Activated CD4-positive, alpha-beta T cell treated with anti-CD3 and anti-CD28 coated beads for 36 hours (primary cell): Measurements from ENCODE around the gene TMC7. TPM values are rescaled to one million over a fixed set of nuclear protein-coding genes. Genes with fewer than 3 reads are reported as not detected.

Experiments
- ATAC-seq: fragments of 200-7000 bp; cut with Tn5 transposase; one replicate; pipeline ENCODE4 v1.10.0; 2021; ENCODE audit warnings: mild to moderate bottlenecking, moderate library complexity
- CTCF ChIA-PET: fragments of 350-600 bp; sonication (Branson Sonifier 250); formaldehyde crosslinking; loops from one replicate; lab custom pipeline; 2021; ENCODE audit warnings: antibody characterized with exemption; lab: Charles Lee
- POLR2A ChIA-PET: fragments of 350-600 bp; sonication (Branson Sonifier 250); formaldehyde crosslinking; loops from one replicate; lab custom pipeline; 2021; ENCODE audit warnings: antibody characterized with exemption, inconsistent platforms; lab: Charles Lee
- DNase-seq: peaks from one replicate; pipeline ENCODE4 v3.0.0-alpha.2; 2020
- H3K27ac Mint-ChIP-seq: one replicate; pipeline ENCODE4 v1.8.0; 2021; ENCODE audit warnings: mixed read lengths
- H3K27me3 Mint-ChIP-seq: one replicate; pipeline ENCODE4 v1.8.0; 2021; ENCODE audit warnings: mixed read lengths
- H3K36me3 Mint-ChIP-seq: one replicate; pipeline ENCODE4 v1.8.0; 2021; ENCODE audit warnings: low read depth, mixed read lengths
- H3K4me1 Mint-ChIP-seq: one replicate; pipeline ENCODE4 v1.8.0; 2021; ENCODE audit warnings: mixed read lengths
- H3K4me3 Mint-ChIP-seq: one replicate; pipeline ENCODE4 v1.8.0; 2021; ENCODE audit warnings: mild to moderate bottlenecking, moderate library complexity, mixed read lengths
- H3K9me3 Mint-ChIP-seq: one replicate; pipeline ENCODE4 v1.8.0; 2021; ENCODE audit warnings: low read depth, mixed read lengths
- intact Hi-C, 2 experiments: fragments of 100-400 bp; cut with DNase I in 1 of 2; cut with micrococcal nuclease in 1 of 2; formaldehyde crosslinking; loops; one replicate each; pipeline versions ENCODE4 v1.14.2 to v1.15.1; 2022 to 2024; cut with DNase I, micrococcal nuclease
- total RNA-seq, 2 experiments: library from RNA; stranded (reverse); gene quantifications; one replicate each; pipeline ENCODE4 v1.2.3, GENCODE V29; 2021

TMC7 gene
- total RNA-seq, 2 experiments from 2014 or later = not detected

DNA sequence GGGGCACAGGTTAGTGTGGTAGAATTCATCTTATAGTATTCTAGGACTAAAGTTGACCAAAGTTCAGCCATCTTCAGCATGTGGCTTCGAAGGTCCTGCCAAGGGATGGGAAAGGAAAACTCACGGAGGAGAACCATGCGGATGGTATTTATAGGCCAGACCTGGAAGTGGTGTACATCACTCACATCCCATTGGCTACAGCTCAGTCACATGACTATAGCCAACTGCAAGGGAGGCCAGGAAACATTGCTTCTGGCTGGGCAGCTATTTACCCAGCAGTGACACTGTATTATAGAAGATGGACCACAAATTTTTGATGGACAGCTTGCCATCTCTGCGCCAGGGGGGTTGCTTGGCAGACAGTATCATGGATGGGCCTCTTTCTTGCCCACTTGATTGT lies 48.0 kb downstream of the TMC7 start:
- Mint-ChIP-seq H3K36me3 (no peaks in the 10 kb centered on the region), H3K4me1 (no peaks in the 10 kb centered on the region), H3K27ac (no peak overlapping the region), H3K4me3 (no peak overlapping the region), H3K9me3 (no peaks in the 10 kb centered on the region), H3K27me3 (peaks cover 2% of the 10 kb centered on the region)
- intact Hi-C loops = no loop called here
- ATAC-seq = no peak
- no peak for DNase-seq
- ChIA-PET CTCF (interaction anchor here (0.6 kb wide), 1 partner anchor 416 kb away, joined by 4 read pairs; no protein-coding TSS in a partner anchor), POLR2A (no interaction called here)

DNA sequence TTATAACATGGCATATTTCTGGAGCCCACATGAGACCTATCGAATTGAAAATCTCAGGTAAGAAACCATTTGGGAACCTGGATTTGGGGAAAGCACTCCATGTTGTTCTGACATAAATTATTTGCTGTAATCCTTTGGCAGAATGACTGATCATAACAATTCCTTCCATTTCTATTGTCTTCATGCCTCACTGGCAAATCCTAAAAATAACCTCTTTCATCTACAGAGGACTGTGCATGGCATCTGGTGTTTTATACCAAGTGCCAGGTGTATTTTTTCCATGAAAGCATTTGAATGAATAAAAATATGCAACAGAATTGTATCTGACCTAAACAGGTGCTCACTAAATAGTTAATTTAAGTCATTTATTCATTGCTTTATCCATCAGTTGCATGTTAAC lies 50.0 kb downstream of the TMC7 start:
- Mint-ChIP-seq H3K27me3 (peaks cover 2% of the 10 kb centered on the region), H3K36me3 (no peaks in the 10 kb centered on the region), H3K9me3 (no peaks in the 10 kb centered on the region), H3K27ac (no peak overlapping the region), H3K4me1 (no peaks in the 10 kb centered on the region), H3K4me3 (no peak overlapping the region)
- CTCF ChIA-PET = no interaction called here
- ATAC-seq (no peak), DNase-seq (no peak)
- intact Hi-C loops = no loop called here
- POLR2A ChIA-PET = no interaction called here

DNA sequence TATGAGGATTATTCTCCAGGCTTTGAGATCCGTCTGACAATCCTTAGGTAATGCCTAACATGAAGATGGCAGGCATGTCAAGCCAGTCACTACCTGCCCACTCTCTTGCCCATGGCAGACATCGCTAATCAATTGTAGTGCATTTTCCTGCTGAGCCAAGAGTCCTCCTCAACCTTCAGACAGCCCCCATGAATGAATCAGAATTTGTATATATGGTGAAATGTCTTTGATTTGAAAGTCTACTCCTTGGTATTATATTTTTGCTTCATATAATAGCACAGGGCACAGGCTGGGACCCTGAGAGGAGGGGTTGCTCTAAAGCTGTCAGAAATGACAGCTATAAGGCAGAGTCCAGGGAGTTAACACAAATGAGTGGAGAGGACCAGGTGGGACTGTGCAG lies 56.7 kb downstream of the TMC7 start:
- Mint-ChIP-seq H3K4me3 (no peak overlapping the region), H3K27me3 (peaks cover 2% of the 10 kb centered on the region), H3K27ac (no peak overlapping the region), H3K36me3 (no peaks in the 10 kb centered on the region), H3K9me3 (no peaks in the 10 kb centered on the region), H3K4me1 (no peaks in the 10 kb centered on the region)
- ChIA-PET CTCF (no interaction called here), POLR2A (no interaction called here)
- DNase-seq = no peak
- no peak for ATAC-seq
- intact Hi-C loops = no loop called here

DNA sequence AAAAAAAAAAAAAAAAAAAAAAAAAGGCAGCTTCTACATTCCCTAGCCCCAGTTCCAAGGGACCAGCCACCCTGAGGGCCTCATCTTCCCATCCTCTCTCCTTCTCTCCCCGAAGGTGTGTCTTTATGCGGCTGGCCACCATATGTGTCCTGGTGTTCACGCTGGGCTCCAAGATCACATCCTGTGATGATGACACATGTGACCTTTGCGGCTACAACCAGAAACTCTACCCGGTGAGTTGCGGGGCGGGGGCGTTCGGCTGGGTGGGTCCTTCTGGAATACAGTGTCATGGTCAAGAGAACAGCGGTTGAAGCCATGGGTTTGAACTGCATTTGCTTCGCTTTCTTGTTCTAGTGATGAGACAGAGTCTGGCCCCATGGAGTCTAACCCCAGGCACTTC lies 61.0 kb downstream of the TMC7 start:
- no peaks in the 10 kb centered on the region for H3K27me3 Mint-ChIP-seq
- intact Hi-C loops = no loop called here

DNA sequence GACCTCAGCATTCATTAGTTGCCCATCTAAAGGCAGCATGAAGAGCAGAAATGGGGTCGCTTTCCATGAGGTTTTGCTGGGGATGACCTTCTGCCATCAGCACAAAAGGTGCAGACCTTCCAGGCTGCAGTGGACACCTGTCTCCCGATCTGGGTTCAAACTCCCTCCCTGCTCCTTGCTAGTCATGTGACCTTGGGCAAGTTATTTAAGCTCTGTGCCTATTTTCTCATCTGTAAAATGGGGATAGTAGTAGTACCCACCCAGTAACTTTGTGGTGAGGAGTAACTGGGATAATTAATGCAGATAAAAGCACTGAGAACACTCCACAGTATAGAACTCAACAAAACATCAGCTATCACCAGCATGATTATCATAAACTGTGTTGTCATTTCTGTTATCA lies 62.3 kb downstream of the TMC7 start:
- Mint-ChIP-seq H3K36me3 (no peaks in the 10 kb centered on the region), H3K4me1 (no peaks in the 10 kb centered on the region), H3K9me3 (no peaks in the 10 kb centered on the region), H3K27ac (no peak overlapping the region), H3K27me3 (no peaks in the 10 kb centered on the region), H3K4me3 (no peak overlapping the region)
- DNase-seq (no peak), ATAC-seq (no peak)
- ChIA-PET CTCF (interaction anchor here (0.6 kb wide), 1 partner anchor 255 kb away, joined by 4 read pairs; no protein-coding TSS in a partner anchor), POLR2A (no interaction called here)
- intact Hi-C loops = no loop called here

More for the DNA sequence above, 61.0 kb downstream of the TMC7 start:
- CTCF ChIA-PET = no interaction called here
- Mint-ChIP-seq H3K4me3 (no peak overlapping the region), H3K27ac (no peak overlapping the region), H3K9me3 (no peaks in the 10 kb centered on the region), H3K4me1 (no peaks in the 10 kb centered on the region), H3K36me3 (no peaks in the 10 kb centered on the region)
- DNase-seq (no peak), ATAC-seq (no peak)
- POLR2A ChIA-PET = no interaction called here

DNA sequence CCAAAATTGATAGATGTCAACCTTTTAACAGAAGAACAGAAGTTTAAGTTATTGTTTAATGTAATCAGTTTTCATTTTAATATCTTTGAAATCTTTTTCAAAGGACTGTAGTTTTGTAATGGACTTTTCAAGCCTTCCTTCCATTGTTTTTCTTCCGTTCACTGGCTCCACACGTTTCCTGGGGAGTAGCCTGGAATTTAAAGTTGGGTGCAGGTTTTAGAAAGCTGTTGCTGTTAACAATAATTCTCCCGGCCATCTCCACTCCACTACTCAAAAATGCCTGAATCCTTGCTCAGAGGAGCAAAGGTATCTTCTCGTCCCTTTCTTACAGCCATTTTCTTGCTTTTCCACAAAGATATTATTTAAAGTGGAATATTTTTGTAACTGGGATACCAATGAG lies 79.0 kb downstream of the TMC7 start:
- no peak for ATAC-seq
- POLR2A ChIA-PET = no interaction called here
- H3K27me3 Mint-ChIP-seq = peaks cover 2% of the 10 kb centered on the region
- H3K4me3 Mint-ChIP-seq = no peak overlapping the region
- no peaks in the 10 kb centered on the region for H3K9me3 Mint-ChIP-seq
- intact Hi-C loops = no loop called here
- no peak for DNase-seq
- CTCF ChIA-PET = interaction anchor here (1.8 kb wide), 1 partner anchor 23 kb away, joined by 3 read pairs; no protein-coding TSS in a partner anchor
- H3K27ac Mint-ChIP-seq = no peak overlapping the region
- H3K36me3 Mint-ChIP-seq = no peaks in the 10 kb centered on the region
- H3K4me1 Mint-ChIP-seq = peaks cover 5% of the 10 kb centered on the region

DNA sequence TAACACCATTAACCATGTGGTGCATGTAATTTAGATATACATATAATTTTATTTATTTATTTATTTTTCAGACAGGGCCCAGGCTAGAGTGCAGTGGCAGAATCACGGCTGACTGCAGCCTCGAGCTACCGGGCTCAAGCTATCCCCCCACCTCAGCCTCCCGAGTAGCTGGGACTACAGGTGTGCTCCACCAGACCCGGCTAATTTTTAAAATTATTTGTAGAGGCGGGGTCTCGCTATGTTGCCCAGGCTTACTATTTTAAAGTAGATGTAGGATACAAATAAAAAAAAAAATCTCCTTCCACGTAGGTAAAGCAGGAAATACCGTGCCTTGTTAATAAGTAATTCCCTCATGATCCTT lies 83.2 kb downstream of the TMC7 start:
- Mint-ChIP-seq H3K9me3 (no peaks in the 10 kb centered on the region), H3K4me1 (peaks cover 10% of the 10 kb centered on the region), H3K4me3 (peak overlapping the region; percentile 86), H3K27me3 (peaks cover 2% of the 10 kb centered on the region), H3K27ac (peak overlapping the region; percentile 96), H3K36me3 (peaks cover 1% of the 10 kb centered on the region)
- ChIA-PET POLR2A (interaction anchor here (0.5 to 1.0 kb wide), 6 partner anchors 157 to 1686 kb away, joined by 3 to 7 read pairs (median 4); partner anchors contain the start of genes ARL6IP1, RPS15A and VPS35L), CTCF (interaction anchor here (0.6 to 1.0 kb wide), 4 partner anchors 19 to 488 kb away, joined by 3 read pairs; partner anchors contain the start of gene VPS35L)
- DNase-seq (no peak), ATAC-seq (no peak)
- intact Hi-C loops = loop anchor here (1.0 kb wide), 8 partner anchors 121 to 651 kb away; partner anchors contain the start of genes ARL6IP1 (in 2 of the 2), SMG1 (in 2 of the 2), CCP110 (in 1 of the 2) and IQCK (in 1 of the 2)

DNA sequence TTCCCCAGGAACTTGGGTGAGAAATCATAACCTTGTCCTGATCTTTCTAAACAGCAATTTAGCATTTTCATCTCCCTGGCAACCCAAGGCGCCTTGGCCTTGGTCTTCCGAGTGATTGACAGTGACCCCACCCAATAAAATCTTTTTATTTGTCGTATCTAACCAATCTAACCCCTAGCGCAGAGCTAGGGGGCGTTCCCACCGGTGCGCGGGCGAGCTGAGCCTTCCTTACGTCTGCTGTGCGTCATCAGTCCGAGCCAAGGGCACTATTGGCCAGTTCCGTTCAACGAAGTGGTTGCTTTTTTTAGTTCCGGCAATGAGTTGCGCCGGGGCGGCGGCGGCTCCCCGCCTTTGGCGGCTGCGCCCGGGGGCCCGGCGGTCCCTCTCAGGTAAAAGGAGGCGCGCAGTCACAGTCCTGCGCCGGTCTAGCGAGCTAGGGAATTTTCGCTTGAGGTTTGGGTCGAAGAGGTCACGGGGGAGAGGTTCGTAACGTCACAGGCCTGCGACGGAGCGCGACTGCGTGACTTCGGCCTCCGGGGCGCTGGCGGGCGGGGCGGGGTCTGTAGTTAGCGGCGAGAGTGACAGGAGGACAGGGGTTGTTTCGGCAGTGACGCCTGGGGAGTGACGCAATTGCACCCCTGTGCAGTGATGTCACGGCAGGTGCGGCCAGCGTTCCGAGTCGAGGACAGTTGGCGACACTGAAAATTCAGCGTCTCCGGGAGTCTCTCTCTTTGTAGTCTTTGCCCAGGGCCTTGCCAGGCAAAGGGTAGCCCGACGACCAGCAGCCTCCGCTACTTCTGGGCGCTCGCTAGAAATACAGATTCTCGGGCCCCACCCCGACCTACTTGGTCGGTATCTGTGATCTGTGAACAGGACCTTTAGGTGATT lies 83.9 kb downstream of the TMC7 start, which contains the start of gene COQ7:
Gene COQ7 (plus strand): TSS at position 266 of the 888 bp plus-strand sequence. CDS start 51 bp downstream, at position 317.
- ATAC-seq = peak; percentile 95
- Mint-ChIP-seq H3K4me1 (peaks cover 10% of the 10 kb centered on the region), H3K27me3 (peaks cover 2% of the 10 kb centered on the region), H3K36me3 (peaks cover 3% of the 10 kb centered on the region), H3K4me3 (peak within 1 kb of the TSS; percentile 86), H3K9me3 (no peaks in the 10 kb centered on the region), H3K27ac (peak within 1 kb of the TSS; percentile 96)
- intact Hi-C loops = loop anchor here (1.0 kb wide), 8 partner anchors 121 to 651 kb away; partner anchors contain the start of genes ARL6IP1 (in 2 of the 2), SMG1 (in 2 of the 2), CCP110 (in 1 of the 2) and IQCK (in 1 of the 2)
- peak; percentile 99 for DNase-seq
- POLR2A ChIA-PET = interaction anchor here (0.5 to 1.0 kb wide), 6 partner anchors 158 to 1687 kb away, joined by 3 to 7 read pairs (median 4); partner anchors contain the start of genes ARL6IP1, RPS15A and VPS35L
- CTCF ChIA-PET = interaction anchor here (0.6 to 1.0 kb wide), 4 partner anchors 18 to 488 kb away, joined by 3 read pairs; partner anchors contain the start of gene VPS35L

DNA sequence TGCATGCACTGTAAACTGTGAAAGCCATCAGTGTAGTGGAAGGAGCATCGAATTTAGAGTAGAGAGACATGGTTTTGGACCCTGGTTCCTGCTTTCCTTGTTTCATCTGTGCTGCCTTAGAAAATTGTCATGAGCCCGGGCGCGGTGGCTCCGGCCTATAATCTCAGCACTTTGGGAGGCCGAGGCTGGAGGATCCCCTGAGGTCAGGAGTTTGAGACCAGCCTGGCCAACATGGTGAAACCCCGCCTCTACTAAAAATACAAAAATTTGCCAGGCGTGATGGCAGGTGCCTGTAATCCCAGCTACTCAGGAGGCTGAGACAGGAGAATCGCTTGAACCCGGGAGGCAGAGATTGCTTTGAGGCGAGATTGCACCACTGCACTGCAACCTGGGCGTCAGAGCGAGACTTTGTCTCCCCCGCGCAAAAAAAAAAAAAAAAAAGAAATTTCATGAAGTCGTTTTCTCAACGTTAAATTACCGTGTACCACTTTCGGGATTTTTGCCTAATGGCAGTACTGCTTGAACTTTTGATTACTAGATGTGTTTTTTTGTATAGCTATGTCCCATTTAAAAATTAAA lies 84.6 kb downstream of the TMC7 start:
- no peak for ATAC-seq
- peaks cover 3% of the 10 kb centered on the region for H3K36me3 Mint-ChIP-seq
- ChIA-PET CTCF (interaction anchor here (0.6 to 2.0 kb wide), 5 partner anchors 13 to 267 kb away, joined by 3 to 4 read pairs (median 4); no protein-coding TSS in a partner anchor), POLR2A (no interaction called here)
- H3K27me3 Mint-ChIP-seq = no peaks in the 10 kb centered on the region
- no peaks in the 10 kb centered on the region for H3K9me3 Mint-ChIP-seq
- H3K4me3 Mint-ChIP-seq = peak overlapping the region; percentile 86
- DNase-seq = no peak
- H3K4me1 Mint-ChIP-seq = peaks cover 10% of the 10 kb centered on the region
- intact Hi-C loops = no loop called here
- H3K27ac Mint-ChIP-seq = peak overlapping the region; percentile 96

DNA sequence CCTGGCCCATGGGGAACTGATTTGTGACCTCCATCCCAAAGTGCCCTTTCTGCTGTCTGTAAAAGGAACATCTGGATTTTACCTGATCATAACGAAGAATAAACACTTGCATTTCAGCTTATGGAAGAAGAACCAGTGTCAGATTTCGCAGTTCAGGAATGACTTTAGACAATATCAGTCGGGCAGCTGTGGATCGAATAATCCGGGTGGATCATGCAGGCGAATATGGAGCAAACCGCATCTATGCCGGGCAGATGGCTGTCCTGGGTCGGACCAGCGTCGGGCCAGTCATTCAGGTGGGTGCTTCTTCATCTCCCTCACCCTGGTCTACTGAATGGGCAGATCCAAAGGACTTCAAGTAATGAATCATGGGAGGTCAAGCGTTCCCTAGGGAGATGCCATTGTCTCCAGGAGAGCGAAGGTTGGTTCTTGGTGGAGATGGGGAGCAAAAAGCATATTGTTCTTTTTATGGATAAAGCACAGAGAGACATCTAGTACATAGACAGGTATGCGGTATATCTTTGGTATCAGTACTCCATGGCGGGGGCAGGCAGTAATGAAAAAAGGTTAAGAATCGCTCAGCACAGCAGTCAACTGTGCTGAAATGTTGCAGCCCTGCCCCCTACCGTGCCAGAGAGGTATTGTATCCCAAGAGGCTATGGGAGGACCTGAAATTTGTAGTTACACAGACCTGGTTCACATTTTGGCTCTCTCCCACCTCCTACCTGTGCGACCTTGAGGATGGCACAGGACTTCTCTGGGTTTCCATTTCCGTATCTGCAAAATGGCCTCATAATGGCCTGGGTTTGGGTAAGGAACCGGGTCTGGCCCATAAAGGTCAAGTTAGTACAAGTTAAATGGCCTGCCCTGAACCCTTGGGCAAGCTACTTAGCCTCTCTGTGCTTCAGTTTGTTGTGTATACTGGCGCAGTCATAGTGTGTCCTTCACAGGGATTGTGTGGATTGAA lies 88.4 kb downstream of the TMC7 start:
- intact Hi-C loops = loop anchor here (1.0 to 5.0 kb wide), 2 partner anchors 89 to 90 kb away; partner anchors contain the start of gene TMC7 (in 2 of the 2)
- no peak overlapping the region for H3K27ac Mint-ChIP-seq

More for the DNA sequence above, 88.4 kb downstream of the TMC7 start:
- Mint-ChIP-seq H3K4me3 (no peak overlapping the region), H3K27me3 (no peaks in the 10 kb centered on the region), H3K9me3 (no peaks in the 10 kb centered on the region), H3K4me1 (peaks cover 7% of the 10 kb centered on the region), H3K36me3 (peaks cover 16% of the 10 kb centered on the region)
- DNase-seq (peak; percentile 82), ATAC-seq (no peak)
- POLR2A ChIA-PET = no interaction called here
- CTCF ChIA-PET = interaction anchor here (0.7 to 2.3 kb wide), 4 partner anchors 10 to 285 kb away, joined by 3 to 11 read pairs (median 3); no protein-coding TSS in a partner anchor
